Activated CD8-positive, alpha-beta memory T cell treated with anti-CD3 and anti-CD28 coated beads, Interleukin-2, amount 50 U/mL, for 4 hours (primary cell): ENCODE measurements around the gene FZD2.
"Not testable (repeated sequence)": the region's sequence is repeated elsewhere in the genome, so short reads cannot be mapped to it uniquely, and the experiment has no call there.

Experiments used
- DNase-seq: peaks from one replicate; pipeline ENCODE4 v3.0.0-alpha.2; 2020

The FZD2 gene

DNA sequence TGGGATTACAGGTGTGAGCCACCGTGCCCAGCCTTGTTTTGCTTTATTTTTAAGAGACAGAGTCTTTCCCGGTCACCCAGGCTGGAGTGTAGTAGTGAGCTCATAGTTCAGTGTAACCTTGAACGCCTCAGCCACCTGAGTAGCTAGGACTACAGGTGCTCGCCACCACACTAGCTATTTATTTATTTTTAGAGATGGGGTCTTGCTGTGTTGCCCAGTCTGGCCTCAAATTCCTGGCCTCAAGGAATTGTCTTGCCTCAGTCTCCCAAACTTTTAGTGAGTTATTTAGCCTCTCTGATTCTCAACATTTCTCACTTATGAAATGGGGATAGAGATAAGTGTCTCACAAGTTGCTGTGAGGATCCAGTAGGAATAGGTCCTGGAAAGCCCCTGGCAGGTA lies 21.7 kb downstream of the FZD2 start:
- no peak for DNase-seq

DNA sequence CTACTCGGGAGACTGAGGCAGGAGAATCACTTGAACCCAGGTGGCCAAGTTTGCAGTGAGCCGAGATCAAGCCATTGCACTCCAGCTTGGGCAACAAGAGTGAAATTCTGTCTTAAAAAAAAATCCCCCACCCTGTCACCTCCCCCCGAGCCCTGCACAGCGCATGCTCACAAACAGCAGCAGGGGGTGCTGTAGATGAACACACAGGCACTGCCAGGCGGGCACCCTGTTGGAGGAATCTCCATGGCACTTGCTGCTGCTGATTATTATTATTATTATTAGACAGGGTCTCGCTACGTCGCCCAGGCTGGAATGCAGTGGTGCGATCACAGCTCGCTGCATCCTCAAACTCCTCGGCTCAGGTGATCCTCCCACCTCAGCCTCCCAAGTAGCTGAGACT lies 24.6 kb downstream of the FZD2 start:
- no peak for DNase-seq

DNA sequence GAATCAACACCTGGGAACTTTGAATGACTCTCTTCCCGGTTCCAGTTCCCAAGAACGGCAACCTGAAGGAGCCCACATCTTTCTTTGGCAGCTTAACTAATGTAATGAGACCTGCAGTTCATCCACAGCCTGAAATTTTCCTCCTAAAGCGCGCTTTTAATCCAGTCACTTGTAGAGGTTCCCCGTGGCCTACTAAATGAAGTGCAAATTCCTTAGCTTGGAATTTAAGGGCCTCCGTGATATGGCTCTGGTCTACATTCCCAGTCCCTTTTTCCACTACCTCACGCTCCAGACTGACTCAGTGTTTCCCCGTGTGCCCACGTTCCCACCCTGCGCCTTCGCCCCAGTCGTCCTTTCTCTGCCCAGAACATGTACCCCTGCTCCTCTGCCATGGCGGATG lies 27.2 kb downstream of the FZD2 start:
- no peak for DNase-seq

- DNase-seq: no peak
Observed at GRCh38 chr17:44585315-44585714, 28.0 kb downstream of the FZD2 start.

GRCh38 chr17:44587339-44587738 lies 30.1 kb downstream of the FZD2 start:
- no peak for DNase-seq

GRCh38 chr17:44589316-44590071 lies 32.2 kb downstream of the FZD2 start:
- DNase-seq: no peak

DNA sequence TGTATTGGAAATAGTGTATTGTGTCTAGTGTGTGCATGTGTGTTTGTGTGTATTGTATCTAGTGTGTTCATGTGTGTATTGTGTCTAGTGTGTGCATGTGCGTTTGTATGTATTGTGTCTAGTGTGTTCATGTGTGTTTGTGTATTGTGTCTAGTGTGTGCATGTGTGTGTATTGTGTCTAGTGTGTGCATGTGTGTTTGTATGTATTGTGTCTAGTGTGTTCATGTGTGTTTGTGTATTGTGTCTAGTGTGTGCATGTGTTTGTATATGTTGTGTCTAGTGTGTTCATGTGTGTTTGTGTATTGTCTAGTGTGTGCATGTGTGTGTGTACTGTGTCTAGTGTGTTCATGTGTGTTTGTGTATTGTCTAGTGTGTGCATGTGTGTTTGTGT lies 32.8 kb downstream of the FZD2 start:
- DNase-seq: not testable (repeated sequence)

DNA sequence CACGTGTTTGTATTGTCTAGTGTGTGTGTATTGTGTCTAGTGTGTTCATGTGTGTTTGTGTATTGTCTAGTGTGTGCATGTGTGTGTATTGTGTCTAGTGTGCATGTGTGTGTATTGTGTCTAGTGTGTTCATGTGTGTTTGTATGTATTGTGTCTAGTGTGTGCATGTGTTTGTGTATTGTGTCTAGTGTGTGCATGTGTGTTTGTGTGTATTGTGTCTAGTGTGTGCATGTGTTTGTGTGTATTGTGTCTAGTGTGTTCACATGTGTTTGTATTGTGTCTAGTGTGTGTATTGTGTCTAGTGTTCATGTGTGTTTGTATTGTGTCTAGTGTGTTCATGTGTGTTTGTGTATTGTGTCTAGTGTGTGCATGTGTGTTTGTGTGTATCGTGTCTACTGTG lies 33.5 kb downstream of the FZD2 start:
- not testable (repeated sequence) for DNase-seq

GRCh38 chr17:44591206-44591605 lies 33.9 kb downstream of the FZD2 start:
- DNase-seq: no peak

GRCh38 chr17:44593156-44593555 lies 35.9 kb downstream of the FZD2 start:
- DNase-seq: no peak

DNA sequence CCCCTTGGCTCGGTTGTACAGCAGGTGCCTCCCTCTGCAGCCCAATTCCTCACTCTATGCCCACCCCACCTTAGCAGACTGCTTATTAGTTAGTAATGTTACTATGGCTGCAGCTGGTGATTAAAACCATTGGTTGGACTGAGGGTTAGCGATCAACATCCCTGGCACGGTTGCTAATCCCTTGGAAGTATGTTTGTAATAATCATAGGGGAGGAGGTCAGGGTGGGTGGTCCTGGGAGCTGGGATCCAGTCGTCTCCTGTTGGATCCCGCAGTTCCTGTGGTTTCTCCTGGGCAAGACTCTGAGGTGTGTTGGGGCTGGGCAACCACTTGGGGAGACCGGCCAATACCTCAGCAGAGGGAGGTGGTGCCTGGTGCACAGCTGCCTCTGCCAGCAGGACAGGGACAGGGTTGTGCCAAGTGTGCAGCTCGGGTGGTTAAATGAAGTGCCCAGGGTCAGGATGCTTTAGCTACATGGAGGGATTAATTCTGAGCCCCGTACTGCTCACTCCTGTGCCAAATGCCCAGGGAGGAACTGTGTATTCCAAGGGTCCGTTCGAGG lies 38.0 kb downstream of the FZD2 start:
- no peak for DNase-seq

DNA sequence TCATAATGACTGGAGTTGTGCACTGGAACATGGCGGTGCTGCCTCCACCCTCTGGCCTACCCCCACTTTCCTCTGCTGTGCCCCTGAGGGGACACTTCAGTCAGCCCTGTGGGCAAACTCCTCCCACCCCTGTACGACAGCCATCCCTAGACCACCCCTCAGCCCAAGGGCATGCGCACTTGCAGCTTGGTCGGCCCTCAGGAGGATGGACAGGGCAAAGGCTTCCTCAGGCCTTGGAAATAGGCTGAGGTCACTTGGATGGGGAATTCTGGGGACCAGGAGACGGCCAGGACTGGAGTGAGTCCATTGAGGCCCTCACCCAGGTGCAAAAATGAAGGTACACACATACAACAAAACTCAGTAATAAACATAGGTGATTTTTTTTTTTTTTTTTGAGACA lies 41.0 kb downstream of the FZD2 start:
- no peak for DNase-seq

DNA sequence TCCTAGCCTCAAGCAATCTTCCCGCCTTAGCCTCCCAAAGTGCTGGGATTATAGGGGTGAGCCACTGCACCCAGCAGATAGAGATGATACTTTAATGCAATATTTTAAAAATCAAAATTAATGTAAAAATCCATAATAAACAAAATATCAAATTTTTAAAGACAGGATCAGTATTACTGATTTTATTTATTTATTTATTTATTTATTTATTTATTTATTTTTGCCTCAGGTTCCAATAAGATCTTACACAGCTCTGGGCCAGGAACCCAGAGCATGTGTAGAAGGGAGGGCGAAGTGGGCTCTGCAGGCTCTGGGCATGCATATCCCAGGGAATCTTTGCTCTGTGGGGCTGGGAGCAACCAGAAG lies 41.6 kb downstream of the FZD2 start:
- no peak for DNase-seq

DNA sequence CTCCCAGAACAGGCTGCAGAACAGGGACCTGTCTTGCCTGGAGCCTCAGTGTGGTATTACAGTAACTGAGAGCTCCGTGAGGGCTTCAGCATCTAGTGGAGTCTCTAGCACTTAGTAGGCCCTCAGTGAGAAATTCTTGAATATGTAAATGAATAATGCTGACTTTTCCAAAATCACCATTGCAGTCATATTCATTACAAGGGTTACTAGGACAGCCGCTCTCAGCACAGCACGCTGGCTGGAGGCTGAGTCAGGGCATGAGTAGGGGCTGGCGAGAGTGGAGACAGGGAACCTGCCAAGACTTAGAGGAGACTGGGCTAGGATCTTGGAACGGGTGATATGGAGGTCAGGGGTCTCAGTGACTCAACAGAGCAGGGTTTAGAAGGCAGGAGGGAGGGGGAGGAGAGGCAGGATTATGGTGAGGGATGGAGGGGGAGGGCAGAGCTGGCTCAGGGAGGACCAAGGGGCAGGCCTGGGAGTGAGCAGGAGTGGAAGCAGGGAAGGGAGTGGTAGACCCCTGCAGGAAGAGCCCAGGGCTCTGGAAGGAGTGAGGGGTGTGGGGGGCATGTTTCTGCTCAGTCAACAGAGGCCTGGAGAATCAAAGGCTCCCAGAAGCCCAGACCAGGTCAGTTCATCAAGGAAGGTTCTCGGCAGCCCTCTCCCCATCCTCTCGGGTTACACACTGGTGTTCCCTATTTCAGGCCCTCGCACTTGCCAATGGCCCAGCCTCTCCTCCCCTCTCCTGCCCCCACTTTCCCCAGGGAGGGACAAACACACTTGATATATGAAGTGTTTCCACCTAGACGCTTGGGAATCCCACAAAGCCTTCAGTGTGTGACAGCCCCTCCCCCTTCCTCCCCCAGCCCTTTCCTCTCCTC lies 42.3 kb downstream of the FZD2 start:
- DNase-seq: no peak

- DNase-seq: no peak
Observed at GRCh38 chr17:44601539-44601938, 44.3 kb downstream of the FZD2 start.

GRCh38 chr17:44601973-44602372 lies 44.7 kb downstream of the FZD2 start:
- no peak for DNase-seq

- no peak for DNase-seq
Observed at GRCh38 chr17:44602390-44602789, 45.1 kb downstream of the FZD2 start.

DNA sequence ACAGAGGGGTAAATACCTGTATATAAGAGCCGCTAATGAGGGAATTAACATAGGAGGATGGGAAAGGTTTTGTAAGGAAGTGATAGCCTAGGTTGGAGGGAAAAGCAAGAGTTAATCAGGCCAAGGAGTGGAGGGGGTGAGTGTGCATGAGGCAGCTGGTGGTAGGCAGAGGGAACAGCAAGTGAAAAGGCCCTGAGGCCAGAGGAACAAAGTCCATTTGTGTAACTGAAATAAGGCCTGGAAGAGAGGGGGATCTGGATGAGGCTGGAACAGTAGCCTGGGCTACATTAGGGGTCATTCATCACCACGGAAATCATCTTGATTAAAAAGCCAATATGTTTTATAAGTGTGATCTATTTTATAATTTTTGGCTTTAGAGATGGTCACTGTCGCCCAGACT lies 45.7 kb downstream of the FZD2 start:
- no peak for DNase-seq

- no peak for DNase-seq
Observed at GRCh38 chr17:44604116-44604761, 47.0 kb downstream of the FZD2 start.

DNA sequence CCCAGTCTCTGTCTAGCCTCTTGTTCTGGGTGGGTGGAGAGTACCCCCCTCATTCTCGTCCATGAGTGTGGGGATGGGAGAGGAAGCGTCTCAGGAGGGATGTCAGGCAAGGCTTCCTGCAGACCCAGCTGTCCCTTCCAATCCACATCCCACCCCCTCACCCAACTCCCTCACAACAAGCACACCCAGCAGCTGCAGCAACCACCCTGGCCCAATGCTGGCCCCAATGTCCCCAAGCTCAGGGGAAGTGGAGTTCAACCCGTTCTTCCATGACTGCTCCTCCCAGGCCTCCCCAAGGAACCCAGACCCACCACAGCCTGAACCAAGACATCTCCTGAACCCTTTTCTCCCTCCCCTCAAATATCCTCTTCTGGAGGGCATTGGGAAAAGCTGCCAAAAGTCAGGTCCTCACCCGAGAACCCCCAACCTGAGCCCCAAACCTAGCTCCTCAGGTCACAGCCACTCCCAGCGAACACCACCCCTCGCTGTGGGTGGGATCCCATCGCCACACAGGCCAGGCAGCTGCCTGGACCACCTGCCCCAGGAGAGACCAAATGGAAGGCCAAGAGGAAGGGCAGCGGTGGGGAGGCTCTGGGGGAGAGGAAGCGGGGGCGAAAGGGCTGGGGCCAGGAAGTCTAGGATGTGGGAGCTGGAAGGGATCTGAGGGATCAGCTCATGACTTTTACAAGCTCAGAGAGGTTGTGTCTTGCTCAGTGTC lies 47.6 kb downstream of the FZD2 start:
- DNase-seq: no peak

DNA sequence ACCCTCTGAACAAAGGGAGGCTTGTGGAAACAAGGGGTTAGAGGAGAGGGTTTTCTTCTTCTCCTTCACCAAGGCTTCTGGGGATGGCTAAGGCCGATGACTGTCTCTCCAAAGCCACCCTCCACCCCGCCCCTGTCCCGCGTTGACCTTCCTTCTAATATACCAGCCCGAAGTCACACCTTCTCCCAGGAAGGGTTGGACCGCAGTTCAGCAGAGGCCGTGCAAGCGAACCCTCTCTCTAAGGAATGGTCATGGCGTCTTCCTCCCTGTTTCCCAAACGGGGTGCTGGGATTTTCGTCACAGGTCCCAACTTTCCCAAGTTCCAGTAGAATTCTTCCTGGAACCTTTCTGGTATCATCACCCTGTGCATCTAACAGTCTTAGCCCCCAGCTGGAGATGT lies 49.4 kb downstream of the FZD2 start:
- no peak for DNase-seq

DNA sequence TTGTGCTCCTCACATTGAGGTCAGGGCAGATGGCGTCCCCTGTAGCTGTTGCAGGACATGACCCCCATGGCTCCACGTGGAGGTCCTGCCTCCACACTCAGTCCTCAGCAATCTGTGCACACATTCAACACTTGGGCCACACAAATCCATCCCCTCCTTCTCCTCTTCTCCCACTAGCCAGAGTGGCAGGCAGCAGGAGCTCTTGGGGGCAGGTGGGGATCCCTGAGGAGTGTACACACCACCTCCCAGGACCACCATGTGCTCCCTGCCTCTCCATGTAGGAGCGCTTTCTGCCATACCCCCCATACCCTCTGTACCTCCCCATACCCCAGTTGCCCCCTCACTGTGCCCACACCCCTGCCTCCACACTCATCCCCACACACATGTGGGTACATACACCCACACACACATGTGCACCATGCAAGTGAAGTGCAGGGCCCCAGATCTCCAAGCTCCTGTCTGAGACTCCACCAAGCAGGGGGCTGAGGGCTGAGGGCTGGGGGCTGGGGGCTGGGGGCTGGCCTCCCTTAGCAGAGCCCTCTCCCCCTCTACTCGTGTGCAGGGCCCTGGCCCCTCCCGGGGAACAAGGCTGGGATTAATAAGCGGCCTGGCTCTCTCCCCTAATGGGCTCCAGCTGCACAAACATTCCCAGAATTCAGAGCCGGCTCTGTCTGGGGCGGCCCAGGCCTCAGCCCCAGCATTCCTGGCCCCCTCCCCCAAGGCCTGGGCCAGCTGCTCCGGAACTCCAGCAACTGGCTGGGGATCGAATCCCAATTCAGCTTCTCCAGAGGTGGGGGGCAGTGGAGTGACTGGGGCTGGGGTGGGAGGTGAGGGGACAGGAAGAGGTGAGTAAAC lies 50.8 kb downstream of the FZD2 start:
- no peak for DNase-seq
